ENCODE measurements around the gene TGFBR3. TPM values are rescaled to one million over a fixed set of nuclear protein-coding genes. Genes with fewer than 3 reads are reported as not detected.

TGFBR3 gene
- total and polyA plus RNA-seq, 9 of the 15 experiments (the other 6 are each of a cell fraction or from before 2014, with no cell fraction given), result 3.6 to 32.4 (median 15.6) TPM

GRCh38 chr1:91925644-91926435, 39.9 kb upstream of the TGFBR3 start:
- no peak for DNase-seq (ENCODE audit: extremely low read depth in 1 of 4, low spot score in 3 of 4)
- no peaks in the 10 kb centered on the region for H3K79me2 ChIP-seq (ENCODE audit: control insufficient read depth, insufficient read depth, low read length)
- in situ Hi-C loops (cut with MboI), result loop anchor here (5.0 to 25.0 kb wide), 3 partner anchors 414 to 764 kb away; no protein-coding TSS in a partner anchor
- no peaks in the 10 kb centered on the region for H3K27me3 ChIP-seq (ENCODE audit: control insufficient read depth in 2 of 2, insufficient read depth in 2 of 2, low read length in 2 of 2)
- CTCF ChIA-PET (ENCODE audit: low intra/inter-chr PET ratio), result interaction anchor here (0.6 to 3.5 kb wide), 2 partner anchors 396 to 413 kb away, joined by 3 to 50 read pairs; no protein-coding TSS in a partner anchor
- H3K27ac ChIP-seq (ENCODE audit: extremely low read depth, low read depth, low read length), result no peak overlapping the region
- no peak overlapping the region for H3K4me3 ChIP-seq
- no peaks in the 10 kb centered on the region for H3K4me1 ChIP-seq (replicated peaks in 1 of 2; ENCODE audit: control insufficient read depth in 2 of 2, insufficient read depth in 2 of 2, low read length in 2 of 2)
- POLR2A ChIA-PET, result interaction anchor here (0.6 kb wide), 1 partner anchor 33 kb away, joined by 4 read pairs; no protein-coding TSS in a partner anchor
- no peak overlapping the region for H2AFZ ChIP-seq (ENCODE audit: low read depth, low read length)
- no peak overlapping the region for H3K4me2 ChIP-seq (ENCODE audit: insufficient read depth, low read length)
- intact Hi-C loops (cut with micrococcal nuclease), result loop anchor here (5.0 to 10.0 kb wide), 3 partner anchors 124 to 761 kb away; partner anchors contain the start of gene HFM1
- H3K9ac ChIP-seq (ENCODE audit: insufficient read depth in 1 of 2, low read depth in 2 of 2, low read length in 2 of 2), result no peak overlapping the region
- H3K9me3 ChIP-seq (replicated peaks; ENCODE audit: control insufficient read depth, insufficient read depth, low read depth, low read length), result no peaks in the 10 kb centered on the region
- H4K20me1 ChIP-seq (replicated peaks; ENCODE audit: control insufficient read depth, insufficient read depth, low read length), result no peaks in the 10 kb centered on the region
- no peak for FAIRE-seq
- 82% methylated on average over 4 of the region's 4 CpGs for WGBS (ENCODE audit: insufficient coverage, low coverage, missing lambda C conversion rate)
- no peaks in the 10 kb centered on the region for H3K36me3 ChIP-seq (ENCODE audit: control insufficient read depth, insufficient read depth, low read length)
- ATAC-seq, result no peak
- no peaks in the 10 kb centered on the region for H3K9me1 ChIP-seq (ENCODE audit: control insufficient read depth, insufficient read depth, low read length)
- BruUV-seq (replicated peaks), result no TSS peak
- TF ChIP-seq ZNF316 (IDR thresholded peaks at IDR 0.05) (peak; percentile 81), ESRRB (CRISPR knock-in tag; IDR thresholded peaks at IDR 0.05; ENCODE audit: borderline replicate concordance) (no peak), LEF1 (IDR thresholded peaks at IDR 0.05) (no peak), EGR1 (conservative IDR thresholded peaks at IDR 0.05) (no peak), ZNF778 (CRISPR knock-in tag; IDR thresholded peaks at IDR 0.05) (no peak), HCFC1 (IDR thresholded peaks at IDR 0.05; ENCODE audit: low read depth, low read length) (no peak), GABPA (tag; conservative IDR thresholded peaks at IDR 0.05; ENCODE audit: low read depth) (no peak), ZBTB1 (CRISPR knock-in tag; IDR thresholded peaks at IDR 0.05; ENCODE audit: borderline replicate concordance, low read depth) (no peak), BMI1 (IDR thresholded peaks at IDR 0.05; ENCODE audit: low read length) (no peak), YY1 (IDR thresholded peaks at IDR 0.05; ENCODE audit: borderline replicate concordance in 1 of 3, control insufficient read depth in 1 of 3, extremely low read depth in 1 of 3, insufficient read depth in 3 of 3, insufficient read length in 1 of 3, insufficient replicate concordance in 2 of 3, low read depth in 1 of 3, low read length in 2 of 3) (no peak), ZNF354B (CRISPR knock-in tag; IDR thresholded peaks at IDR 0.05) (no peak), RB1 (IDR thresholded peaks at IDR 0.05; ENCODE audit: low read depth) (no peak), ZNF41 (CRISPR knock-in tag; conservative IDR thresholded peaks at IDR 0.05) (no peak), POLR2AphosphoS2 (IDR thresholded peaks at IDR 0.05; ENCODE audit: low read length) (no peak), ZNF274 (IDR thresholded peaks at IDR 0.05; ENCODE audit: borderline replicate concordance, low read depth, low read length) (no peak), ZBTB26 (CRISPR knock-in tag; IDR thresholded peaks at IDR 0.05) (no peak), HIVEP1 (CRISPR knock-in tag; IDR thresholded peaks at IDR 0.05) (no peak), POLR2H (tag; IDR thresholded peaks at IDR 0.05; ENCODE audit: low read depth) (no peak), SPI1 (IDR thresholded peaks at IDR 0.05; ENCODE audit: borderline replicate concordance, low read depth, low read length) (no peak)
- TF ChIP-seq, protein P1, sequence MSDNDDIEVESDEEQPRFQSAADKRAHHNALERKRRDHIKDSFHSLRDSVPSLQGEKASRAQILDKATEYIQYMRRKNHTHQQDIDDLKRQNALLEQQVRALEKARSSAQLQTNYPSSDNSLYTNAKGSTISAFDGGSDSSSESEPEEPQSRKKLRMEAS (CRISPR knock-in tag; IDR thresholded peaks at IDR 0.05), result no peak
- TF ChIP-seq, protein P2, sequence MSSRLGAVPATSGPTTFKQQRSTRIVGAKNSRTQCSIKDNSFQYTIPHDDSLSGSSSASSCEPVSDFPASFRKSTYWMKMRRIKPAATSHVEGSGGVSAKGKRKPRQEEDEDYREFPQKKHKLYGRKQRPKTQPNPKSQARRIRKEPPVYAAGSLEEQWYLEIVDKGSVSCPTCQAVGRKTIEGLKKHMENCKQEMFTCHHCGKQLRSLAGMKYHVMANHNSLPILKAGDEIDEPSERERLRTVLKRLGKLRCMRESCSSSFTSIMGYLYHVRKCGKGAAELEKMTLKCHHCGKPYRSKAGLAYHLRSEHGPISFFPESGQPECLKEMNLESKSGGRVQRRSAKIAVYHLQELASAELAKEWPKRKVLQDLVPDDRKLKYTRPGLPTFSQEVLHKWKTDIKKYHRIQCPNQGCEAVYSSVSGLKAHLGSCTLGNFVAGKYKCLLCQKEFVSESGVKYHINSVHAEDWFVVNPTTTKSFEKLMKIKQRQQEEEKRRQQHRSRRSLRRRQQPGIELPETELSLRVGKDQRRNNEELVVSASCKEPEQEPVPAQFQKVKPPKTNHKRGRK (tag; IDR thresholded peaks at IDR 0.05), result peak; percentile 35; the same call in 1 of the 2 replicates
